Progenitor cell of endocrine pancreas (in vitro differentiated cells): ENCODE measurements around the gene OBSL1. TPM values are rescaled to one million over a fixed set of nuclear protein-coding genes. Genes with fewer than 3 reads are reported as not detected.

Experiments
- DNase-seq: peaks from one replicate; pipeline ENCODE4 v3.0.0; 2021; ENCODE audit warnings: low spot score; ENCODE audit not compliant: unreplicated experiment
- H3K27ac Mint-ChIP-seq: 2 replicates; pipeline ENCODE4 v1.8.0; 2021; ENCODE audit warnings: mild to moderate bottlenecking, moderate library complexity, mixed read lengths
- H3K27me3 Mint-ChIP-seq: 2 replicates; pipeline ENCODE4 v1.8.0; 2021; ENCODE audit warnings: mixed read lengths
- H3K36me3 Mint-ChIP-seq: 2 replicates; pipeline ENCODE4 v1.8.0; 2022; ENCODE audit warnings: mixed read lengths; ENCODE audit not compliant: insufficient read depth
- H3K4me1 Mint-ChIP-seq: 2 replicates; pipeline ENCODE4 v1.8.0; 2021; ENCODE audit warnings: low read depth, mixed read lengths
- H3K4me3 Mint-ChIP-seq: 2 replicates; pipeline ENCODE4 v1.8.0; 2021; ENCODE audit warnings: low read depth, mild to moderate bottlenecking, moderate library complexity, mixed read lengths
- H3K9me3 Mint-ChIP-seq: 2 replicates; pipeline ENCODE4 v1.8.0; 2021; ENCODE audit warnings: low read depth, mixed read lengths
- total RNA-seq: library from RNA; stranded (reverse); gene quantifications from 2 replicates; pipeline ENCODE4 v1.2.1, GENCODE V29; 2021
- TF ChIP-seq, protein P1 (sequence below): fragments of 200-600 bp; sonication (generic); IDR thresholded peaks from one replicate; pipeline ENCODE4 v1.5.0; 2021; ENCODE audit warnings: antibody characterized with exemption, mild to moderate bottlenecking; ENCODE audit not compliant: unreplicated experiment

Gene OBSL1
- total RNA-seq, 1 donor from 2014 or later, result 198 TPM

DNA sequence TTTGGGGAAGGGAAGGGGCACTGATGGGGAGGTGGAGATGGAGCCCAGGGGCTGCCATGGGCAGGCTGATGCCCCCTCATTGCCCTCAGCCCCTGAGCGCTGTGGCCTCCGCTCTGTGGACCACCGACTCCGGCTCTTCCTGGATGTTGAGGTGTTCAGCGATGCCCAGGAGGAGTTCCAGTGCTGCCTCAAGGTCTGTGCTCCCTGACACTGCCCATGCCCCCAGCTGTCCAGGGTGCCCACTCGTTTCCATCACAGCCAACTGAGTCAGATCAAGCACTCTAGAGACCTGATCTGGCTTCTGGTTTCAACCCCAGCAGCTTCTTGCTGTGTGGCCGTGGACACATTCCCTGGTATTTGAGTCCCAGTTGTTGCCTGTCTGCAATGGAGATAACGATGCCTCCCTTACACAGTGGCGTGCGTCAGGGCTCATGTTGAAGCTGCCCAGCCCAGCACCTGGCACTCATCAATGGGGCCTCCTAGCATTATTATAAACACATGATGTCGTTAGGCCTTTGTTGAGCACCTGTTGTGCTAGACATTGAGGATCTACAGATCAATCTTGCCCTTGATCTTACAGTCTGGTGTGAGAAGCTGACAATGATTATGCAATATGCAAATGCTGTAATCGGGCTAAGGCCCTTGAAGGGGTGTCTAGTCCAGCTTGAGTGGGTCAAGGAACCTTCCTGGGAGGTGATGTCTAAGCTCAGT is 40.7 kb upstream of the OBSL1 start:
- DNase-seq, result no peak
- Mint-ChIP-seq H3K9me3 (no peaks in the 10 kb centered on the region), H3K4me1 (no peaks in the 10 kb centered on the region), H3K27ac (no peak overlapping the region), H3K36me3 (peaks cover 12% of the 10 kb centered on the region), H3K4me3 (no peak overlapping the region), H3K27me3 (no peaks in the 10 kb centered on the region)
- TF ChIP-seq, protein P1, sequence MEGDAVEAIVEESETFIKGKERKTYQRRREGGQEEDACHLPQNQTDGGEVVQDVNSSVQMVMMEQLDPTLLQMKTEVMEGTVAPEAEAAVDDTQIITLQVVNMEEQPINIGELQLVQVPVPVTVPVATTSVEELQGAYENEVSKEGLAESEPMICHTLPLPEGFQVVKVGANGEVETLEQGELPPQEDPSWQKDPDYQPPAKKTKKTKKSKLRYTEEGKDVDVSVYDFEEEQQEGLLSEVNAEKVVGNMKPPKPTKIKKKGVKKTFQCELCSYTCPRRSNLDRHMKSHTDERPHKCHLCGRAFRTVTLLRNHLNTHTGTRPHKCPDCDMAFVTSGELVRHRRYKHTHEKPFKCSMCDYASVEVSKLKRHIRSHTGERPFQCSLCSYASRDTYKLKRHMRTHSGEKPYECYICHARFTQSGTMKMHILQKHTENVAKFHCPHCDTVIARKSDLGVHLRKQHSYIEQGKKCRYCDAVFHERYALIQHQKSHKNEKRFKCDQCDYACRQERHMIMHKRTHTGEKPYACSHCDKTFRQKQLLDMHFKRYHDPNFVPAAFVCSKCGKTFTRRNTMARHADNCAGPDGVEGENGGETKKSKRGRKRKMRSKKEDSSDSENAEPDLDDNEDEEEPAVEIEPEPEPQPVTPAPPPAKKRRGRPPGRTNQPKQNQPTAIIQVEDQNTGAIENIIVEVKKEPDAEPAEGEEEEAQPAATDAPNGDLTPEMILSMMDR, result no peak

DNA sequence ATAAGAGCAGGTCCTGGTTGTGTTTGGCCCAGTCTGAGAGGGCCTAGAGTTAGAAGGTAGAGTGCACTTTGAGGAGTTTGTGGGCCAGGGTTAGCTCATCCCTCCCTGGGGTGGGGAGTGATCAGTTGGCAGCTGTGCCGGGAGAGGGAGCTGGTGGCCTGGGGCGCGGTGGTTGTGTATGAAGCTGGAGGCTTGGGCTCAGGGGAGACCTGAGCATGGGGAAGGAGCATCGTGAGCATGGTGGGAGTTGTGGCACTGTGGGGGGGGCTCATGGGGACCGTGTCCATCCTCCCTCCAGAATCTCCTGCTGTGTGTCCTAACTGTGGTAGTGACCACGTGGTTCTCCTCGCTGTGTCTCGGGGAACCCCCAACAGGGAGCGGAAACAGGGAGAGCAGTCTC is 40.0 kb upstream of the OBSL1 start:
- Mint-ChIP-seq H3K9me3 (no peaks in the 10 kb centered on the region), H3K4me3 (no peak overlapping the region), H3K36me3 (peaks cover 12% of the 10 kb centered on the region), H3K27ac (no peak overlapping the region), H3K4me1 (no peaks in the 10 kb centered on the region), H3K27me3 (no peaks in the 10 kb centered on the region)
- no peak for DNase-seq
- TF ChIP-seq, protein P1, result no peak

DNA sequence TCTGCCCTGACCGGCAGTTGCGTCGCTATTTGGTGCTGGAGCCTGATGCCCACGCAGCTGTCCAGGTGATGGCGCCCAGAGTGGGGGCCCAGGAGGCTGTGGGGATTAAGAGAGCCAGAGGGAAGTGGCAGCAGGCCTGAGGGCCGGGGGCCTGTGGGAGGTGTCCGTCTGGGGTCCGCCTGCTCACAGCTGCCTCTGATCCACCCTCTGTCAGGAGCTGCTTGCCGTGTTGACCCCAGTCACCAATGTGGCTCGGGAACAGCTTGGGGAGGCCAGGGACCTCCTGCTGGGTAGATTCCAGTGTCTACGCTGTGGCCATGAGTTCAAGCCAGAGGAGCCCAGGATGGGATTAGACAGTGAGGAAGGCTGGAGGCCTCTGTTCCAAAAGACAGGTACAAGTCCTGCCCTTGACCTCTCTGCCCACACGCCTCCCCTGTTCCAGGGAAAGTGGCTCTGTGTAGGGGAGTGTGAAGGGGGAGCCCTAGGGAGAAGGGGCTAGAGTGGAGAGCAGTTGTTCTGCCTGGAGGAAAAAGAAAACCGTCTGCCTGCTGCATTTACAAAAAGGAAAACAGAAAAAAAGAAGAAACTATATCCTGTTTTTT is 37.9 kb upstream of the OBSL1 start:
- H3K4me1 Mint-ChIP-seq, result no peaks in the 10 kb centered on the region
- no peak overlapping the region for H3K4me3 Mint-ChIP-seq
- no peak overlapping the region for H3K27ac Mint-ChIP-seq
- TF ChIP-seq, protein P1, result no peak
- H3K27me3 Mint-ChIP-seq, result no peaks in the 10 kb centered on the region
- H3K36me3 Mint-ChIP-seq, result peaks cover 10% of the 10 kb centered on the region
- no peak for DNase-seq
- H3K9me3 Mint-ChIP-seq, result no peaks in the 10 kb centered on the region

DNA sequence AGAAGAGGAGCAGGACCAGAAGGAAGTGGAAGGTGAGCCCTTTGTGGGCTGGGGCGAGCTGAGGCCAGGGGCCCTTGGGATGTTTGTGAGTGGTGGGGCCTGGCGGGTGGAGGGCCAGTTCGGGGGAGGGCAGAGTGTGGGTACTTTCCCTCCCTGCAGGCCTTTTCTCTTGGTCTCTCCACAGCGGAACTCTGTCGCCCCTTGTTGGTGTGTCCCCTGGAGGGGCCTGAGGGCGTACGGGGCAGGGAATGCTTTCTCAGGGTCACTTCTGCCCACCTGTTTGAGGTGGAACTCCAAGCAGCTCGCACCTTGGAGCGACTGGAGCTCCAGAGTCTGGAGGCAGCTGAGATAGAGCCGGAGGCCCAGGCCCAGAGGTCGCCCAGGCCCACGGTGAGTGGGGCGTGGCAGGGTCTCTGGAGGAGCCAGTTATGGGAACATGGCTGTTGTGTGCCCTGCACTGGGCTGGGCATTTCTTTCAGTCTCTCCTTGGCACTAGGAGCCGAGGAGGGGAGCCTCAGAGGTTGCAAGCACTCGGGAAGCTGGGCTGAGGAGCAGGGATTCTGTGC is 37.1 kb upstream of the OBSL1 start:
- Mint-ChIP-seq H3K9me3 (no peaks in the 10 kb centered on the region), H3K36me3 (peaks cover 11% of the 10 kb centered on the region), H3K27ac (no peak overlapping the region), H3K27me3 (no peaks in the 10 kb centered on the region), H3K4me3 (no peak overlapping the region), H3K4me1 (no peaks in the 10 kb centered on the region)
- no peak for DNase-seq
- TF ChIP-seq, protein P1, result no peak

DNA sequence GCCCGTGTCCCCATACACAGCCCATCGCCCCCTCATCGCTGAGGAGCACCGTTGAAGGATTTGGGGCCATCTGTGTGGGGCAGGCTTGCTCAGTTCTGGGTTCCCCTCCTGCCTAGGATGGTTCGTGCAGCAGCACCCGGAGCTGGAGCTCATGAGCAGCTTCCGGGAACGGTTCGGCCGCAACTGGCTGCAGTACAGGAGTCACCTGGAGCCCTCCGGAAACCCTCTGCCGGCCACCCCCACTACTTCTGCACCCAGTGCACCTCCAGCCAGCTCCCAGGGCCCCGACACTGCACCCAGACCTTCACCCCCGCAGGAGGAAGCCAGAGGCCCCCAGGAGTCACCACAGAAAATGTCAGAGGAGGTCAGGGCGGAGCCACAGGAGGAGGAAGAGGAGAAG is 36.6 kb upstream of the OBSL1 start:
- TF ChIP-seq, protein P1, result no peak
- Mint-ChIP-seq H3K4me3 (no peak overlapping the region), H3K36me3 (peaks cover 11% of the 10 kb centered on the region), H3K4me1 (no peaks in the 10 kb centered on the region), H3K9me3 (no peaks in the 10 kb centered on the region), H3K27me3 (no peaks in the 10 kb centered on the region), H3K27ac (no peak overlapping the region)
- DNase-seq, result no peak
